Gastroesophageal sphincter (tissue), 3 donors: ENCODE data around the gene PSME2.
A peak's percentile ranks its signal among the peaks of the same experiment; 100 is the strongest.

ENCODE experiments used
- POLR2A ChIP-seq, 2 donors: fragments of 450-650 bp; IDR thresholded peaks; one replicate each; pipeline ENCODE4 v1.6.1; 2017; ENCODE audit warnings: antibody characterized with exemption in 2 of 2, mild to moderate bottlenecking in 2 of 2, moderate library complexity in 1 of 2
- POLR2AphosphoS5 ChIP-seq: sonication (generic); formaldehyde crosslinking; IDR thresholded peaks from one replicate; pipeline ENCODE4 v1.6.1; 2017; ENCODE audit warnings: antibody characterized with exemption
- TF ChIP-seq, protein P1 (sequence below), 4 experiments: fragments of 200-600 bp in 2 of 4; fragments of 450-650 bp in 2 of 4; sonication (generic) in 1 of 4; IDR thresholded peaks; one replicate each; pipeline ENCODE4 v1.5.1; 2017 to 2019; ENCODE audit warnings: antibody characterized with exemption in 4 of 4, mild to moderate bottlenecking in 2 of 4, moderate library complexity in 2 of 4

GRCh38 chr14:24095271-24096068, 50.9 kb downstream of the PSME2 start:
- TF ChIP-seq, protein P1, sequence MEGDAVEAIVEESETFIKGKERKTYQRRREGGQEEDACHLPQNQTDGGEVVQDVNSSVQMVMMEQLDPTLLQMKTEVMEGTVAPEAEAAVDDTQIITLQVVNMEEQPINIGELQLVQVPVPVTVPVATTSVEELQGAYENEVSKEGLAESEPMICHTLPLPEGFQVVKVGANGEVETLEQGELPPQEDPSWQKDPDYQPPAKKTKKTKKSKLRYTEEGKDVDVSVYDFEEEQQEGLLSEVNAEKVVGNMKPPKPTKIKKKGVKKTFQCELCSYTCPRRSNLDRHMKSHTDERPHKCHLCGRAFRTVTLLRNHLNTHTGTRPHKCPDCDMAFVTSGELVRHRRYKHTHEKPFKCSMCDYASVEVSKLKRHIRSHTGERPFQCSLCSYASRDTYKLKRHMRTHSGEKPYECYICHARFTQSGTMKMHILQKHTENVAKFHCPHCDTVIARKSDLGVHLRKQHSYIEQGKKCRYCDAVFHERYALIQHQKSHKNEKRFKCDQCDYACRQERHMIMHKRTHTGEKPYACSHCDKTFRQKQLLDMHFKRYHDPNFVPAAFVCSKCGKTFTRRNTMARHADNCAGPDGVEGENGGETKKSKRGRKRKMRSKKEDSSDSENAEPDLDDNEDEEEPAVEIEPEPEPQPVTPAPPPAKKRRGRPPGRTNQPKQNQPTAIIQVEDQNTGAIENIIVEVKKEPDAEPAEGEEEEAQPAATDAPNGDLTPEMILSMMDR (IDR thresholded peaks at IDR 0.05): no peak
- TF ChIP-seq POLR2AphosphoS5: no peak
- TF ChIP-seq POLR2A (IDR thresholded peaks at IDR 0.05): peak in 1 of 2 donors; percentile 21
